ENCODE data around the gene LYG2. TPM values are rescaled to one million over a fixed set of nuclear protein-coding genes. Genes with fewer than 3 reads are reported as not detected.
"Not testable (repeated sequence)": the region's sequence is repeated elsewhere in the genome, so short reads cannot be mapped to it uniquely, and the experiment has no call there.

LYG2 gene
- polyA plus RNA-seq, 12 donors, result 0.53 to 0.62 (median 0.59) TPM; not detected in 7

- DNase-seq, result no peak
Measured at GRCh38 chr2:99201959-99202678, 53.3 kb downstream of the LYG2 start.

- DNase-seq, result no peak
Measured at GRCh38 chr2:99200076-99200800, 55.2 kb downstream of the LYG2 start.

GRCh38 chr2:99198103-99198841 is 57.2 kb downstream of the LYG2 start:
- no peak for DNase-seq

- DNase-seq, result not testable (repeated sequence)
Measured at GRCh38 chr2:99192364-99192763, 63.1 kb downstream of the LYG2 start.

Other genes with a start within 250 kb of the LYG2 start
- gene C2orf15, start 114.0 kb downstream of the LYG2 start, polyA plus RNA-seq (ENCODE audit: insufficient read length in 12 of 12), result 1 to 10 TPM in 2 of 12 donors, under 1 TPM in 7, not detected in 3; 0.27 to 1.8 (median 0.48) TPM
- gene TSGA10, start 100.7 kb downstream of the LYG2 start, polyA plus RNA-seq (ENCODE audit: insufficient read length in 12 of 12), result 1 to 10 TPM in 10 of 12 donors, not detected in 2; 1.3 to 6.6 (median 2.9) TPM
- gene LIPT1, start 100.7 kb downstream of the LYG2 start, polyA plus RNA-seq (ENCODE audit: insufficient read length in 12 of 12), result 10 to 100 TPM in 4 of 12 donors, 1 to 10 TPM in 7, not detected in 1; 7.1 to 33.3 (median 9.3) TPM
- 10 to 100 TPM in 11 of 12 donors, not detected in 1; 17.1 to 46.5 (median 24.7) TPM for gene MITD1, start 74.6 kb downstream of the LYG2 start, polyA plus RNA-seq (ENCODE audit: insufficient read length in 12 of 12)
- gene MRPL30, start 74.5 kb downstream of the LYG2 start, polyA plus RNA-seq (ENCODE audit: insufficient read length in 12 of 12), result 10 to 100 TPM in 11 of 12 donors, not detected in 1; 36.0 to 51.4 (median 44.5) TPM
- 1 to 10 TPM in 10 of 12 donors, not detected in 2; 1.4 to 4.5 (median 2.5) TPM for gene LYG1, start 45.5 kb upstream of the LYG2 start, polyA plus RNA-seq (ENCODE audit: insufficient read length in 12 of 12)
- gene TXNDC9, start 80.7 kb upstream of the LYG2 start, polyA plus RNA-seq (ENCODE audit: insufficient read length in 12 of 12), result 10 to 100 TPM in 11 of 12 donors, not detected in 1; 20.5 to 34.7 (median 25.9) TPM
- gene EIF5B, start 81.7 kb upstream of the LYG2 start, polyA plus RNA-seq (ENCODE audit: insufficient read length in 12 of 12), result 100 to 1,000 TPM in 1 of 12 donors, 10 to 100 TPM in 11; 51.4 to 149 (median 59.1) TPM
- 10 to 100 TPM in 11 of 12 donors, not detected in 1; 23.1 to 56.8 (median 37.5) TPM for gene REV1, start 234.4 kb upstream of the LYG2 start, polyA plus RNA-seq (ENCODE audit: insufficient read length in 12 of 12)